Ovary (tissue), 9 donors: ENCODE data around the gene MYO1E. TPM values are rescaled to one million over a fixed set of nuclear protein-coding genes. Genes with fewer than 3 reads are reported as not detected.
"Not testable (repeated sequence)": the region's sequence is repeated elsewhere in the genome, so short reads cannot be mapped to it uniquely, and the experiment has no call there.

Source experiments
- DNase-seq, 5 donors: peaks; one replicate each; pipeline ENCODE4 v3.0.0-alpha.2; 2019 to 2020
- H3K27ac ChIP-seq, 2 donors: fragments of 200-600 bp; one replicate each; pipeline versions ENCODE4 v1.5.1 to v1.8.0; 2019 to 2022
- H3K27me3 ChIP-seq: fragments of 200-600 bp; one replicate; pipeline ENCODE4 v1.8.0; 2022
- H3K36me3 ChIP-seq: fragments of 200-600 bp; sonication (generic); one replicate; pipeline ENCODE4 v1.5.1; 2019
- H3K4me1 ChIP-seq: one replicate; pipeline ENCODE4 v1.8.1; 2013; ENCODE audit warnings: mild to moderate bottlenecking, moderate library complexity; ENCODE audit not compliant: insufficient read depth
- H3K4me3 ChIP-seq: fragments of 200-600 bp; sonication (generic); one replicate; pipeline ENCODE4 v1.5.1; 2017
- H3K9me3 ChIP-seq, 2 donors: fragments of 200-600 bp in 1 of 2; sonication (generic) in 1 of 2; one replicate each; pipeline versions ENCODE4 v1.5.1 to v1.8.1; 2013 to 2019; ENCODE audit warnings: mild to moderate bottlenecking in 1 of 2, moderate library complexity in 1 of 2
- CTCF ChIP-seq, 3 donors: fragments of 450-650 bp in 2 of 3; fragments of 200-600 bp in 1 of 3; IDR thresholded peaks; one replicate each; pipeline versions ENCODE4 v1.5.1 to v1.8.0; 2016 to 2022; ENCODE audit warnings: antibody characterized with exemption in 3 of 3, mild to moderate bottlenecking in 1 of 3
- EP300 ChIP-seq: sonication (generic); formaldehyde crosslinking; IDR thresholded peaks from one replicate; pipeline ENCODE4 v1.6.1; 2017; ENCODE audit warnings: antibody characterized with exemption
- POLR2A ChIP-seq: fragments of 450-650 bp; IDR thresholded peaks from one replicate; pipeline ENCODE4 v1.6.1; 2017; ENCODE audit warnings: antibody characterized with exemption, mild to moderate bottlenecking, moderate library complexity
- WGBS, 3 donors: extraction: QIAGEN DNeasy Blood & Tissue Kit in 1 of 3; methylation state at CpG; one replicate each; pipeline versions ENCODE4 v1.1.5 to v1.1.7; 2013 to 2017; 5-methylcytosine and 5-hydroxymethylcytosine counted together
- intact Hi-C, 4 donors: fragments of 100-400 bp; cut with DNase I; formaldehyde crosslinking; loops; one replicate each; pipeline versions ENCODE4 v1.11.0 to v1.15.1; 2022 to 2023
- polyA plus RNA-seq, 2 donors: library from polyadenylated mRNA; stranded (reverse); fragments of 200-250 nt in 1 of 2; fragments of 350-450 nt in 1 of 2; fragmentation: Illumina TruSeq in 1 of 2; extraction: RNeasy Lipid Tissue Mini Kit (QIAGEN cat#74804) in 1 of 2; gene quantifications; one replicate each; pipeline ENCODE4 v1.2.3, GENCODE V29; 2013 to 2014
- total RNA-seq, 7 donors: library from RNA; depleted of rRNA in 2 of 7; stranded (reverse); fragments of >200 nt in 2 of 7; fragmentation: NEBNext Ultra II Directional in 3 of 7; extraction: Animal tissue kit (Norgen Biotek cat#: 25700) in 3 of 7; gene quantifications; one replicate each; pipeline versions ENCODE4 v1.1.0 to v1.2.4, GENCODE V29; 2016 to 2023
- donor health status: DM: no; HTN: no; CAD: no; lungs with moderate emphysema.
- donor health status: DM: no; HTN: no; CAD: no.
- donor health status: Bipolar disorder and iron deficiency.
- donor health status: DM: yes; HTN: yes; CAD: no.
- donor health status: DM: no; HTN: no; CAD: no.
- donor health status: DM: yes; HTN: yes; CAD: no.

Gene MYO1E
- total and polyA plus RNA-seq, 9 donors, result 11.6 to 96.0 (median 44.8) TPM

- no peaks in the 10 kb centered on the region for H3K9me3 ChIP-seq
- no peaks in the 10 kb centered on the region for H3K36me3 ChIP-seq
- H3K27me3 ChIP-seq, result no peaks in the 10 kb centered on the region
- H3K4me1 ChIP-seq, result no peaks in the 10 kb centered on the region
- DNase-seq, result no peak
- 63 to 80% (median 73%) methylated on average over 3 of the region's 3 CpGs for WGBS, 3 donors
- intact Hi-C loops, result no loop called here
- no peak overlapping the region for H3K27ac ChIP-seq
- TF ChIP-seq POLR2A (no peak), CTCF (IDR thresholded peaks at IDR 0.05) (no peak), EP300 (no peak)
- H3K4me3 ChIP-seq, result no peak overlapping the region
Measured at GRCh38 chr15:59406446-59406845, 33.8 kb upstream of the MYO1E start.

DNA sequence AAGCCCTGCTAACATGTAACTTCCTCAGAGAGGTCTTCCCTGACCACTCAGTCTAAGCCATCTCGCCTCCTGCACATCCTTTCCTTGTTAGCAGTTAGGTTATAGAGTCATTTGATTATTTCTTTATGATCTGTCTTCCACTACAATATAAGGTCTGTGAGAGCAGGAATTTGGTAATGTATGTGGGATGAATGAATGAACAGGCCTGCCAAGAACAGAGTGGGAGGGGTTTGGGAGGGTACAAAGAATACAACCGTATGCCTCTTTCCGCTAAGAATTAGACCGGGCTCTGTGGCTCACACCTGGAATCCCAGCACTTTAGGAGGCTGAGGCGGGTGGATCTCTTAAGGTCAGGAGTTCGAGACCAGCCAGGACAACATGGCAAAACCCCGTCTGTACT is 32.4 kb upstream of the MYO1E start:
- H3K4me1 ChIP-seq, result no peaks in the 10 kb centered on the region
- no peaks in the 10 kb centered on the region for H3K36me3 ChIP-seq
- no peak for DNase-seq
- intact Hi-C loops, result no loop called here
- H3K27me3 ChIP-seq, result no peaks in the 10 kb centered on the region
- TF ChIP-seq CTCF (IDR thresholded peaks at IDR 0.05) (no peak), EP300 (no peak), POLR2A (no peak)
- WGBS, 3 donors, result 74 to 82% (median 77%) methylated on average over 7 of the region's 7 CpGs
- no peaks in the 10 kb centered on the region for H3K9me3 ChIP-seq
- no peak overlapping the region for H3K27ac ChIP-seq
- H3K4me3 ChIP-seq, result no peak overlapping the region

- Histone ChIP-seq H3K9me3 (no peaks in the 10 kb centered on the region), H3K27ac (no peak overlapping the region), H3K4me1 (no peaks in the 10 kb centered on the region), H3K36me3 (no peaks in the 10 kb centered on the region), H3K4me3 (no peak overlapping the region), H3K27me3 (no peaks in the 10 kb centered on the region)
- TF ChIP-seq CTCF (IDR thresholded peaks at IDR 0.05) (no peak), POLR2A (no peak), EP300 (no peak)
- 70 to 83% (median 75%) methylated on average over 15 of the region's 15 CpGs for WGBS, 3 donors
- no peak for DNase-seq
- intact Hi-C loops, result no loop called here
Measured at GRCh38 chr15:59401824-59402569, 29.3 kb upstream of the MYO1E start.

GRCh38 chr15:59401051-59401823 is 28.6 kb upstream of the MYO1E start:
- H3K27me3 ChIP-seq, H3K9me3 ChIP-seq, H3K4me3 ChIP-seq, intact Hi-C loops, H3K36me3 ChIP-seq, H3K27ac ChIP-seq, H3K4me1 ChIP-seq, DNase-seq: not testable (repeated sequence)
- 86 to 89% (median 86%) methylated on average over 10 of the region's 10 CpGs for WGBS, 3 donors
